Prostate gland (tissue), 2 donors: ENCODE measurements around the gene KIF5B.

ENCODE experiments used
- POLR2A ChIP-seq: fragments of 450-650 bp; IDR thresholded peaks from one replicate; pipeline ENCODE4 v1.6.1; 2016; ENCODE audit warnings: antibody characterized with exemption, mild to moderate bottlenecking
- TF ChIP-seq, protein P1 (sequence below), 4 experiments: fragments of 200-600 bp in 2 of 4; fragments of 450-650 bp in 2 of 4; sonication (generic) in 2 of 4; IDR thresholded peaks; 1 replicate in 3 of 4; 2 replicates in 1 of 4; pipeline ENCODE4 v1.5.1; 2016 to 2019; ENCODE audit warnings: antibody characterized with exemption in 4 of 4, mild to moderate bottlenecking in 2 of 4, moderate library complexity in 2 of 4

GRCh38 chr10:32065856-32066255 is 9.6 kb upstream of the KIF5B start:
- TF ChIP-seq, protein P1, sequence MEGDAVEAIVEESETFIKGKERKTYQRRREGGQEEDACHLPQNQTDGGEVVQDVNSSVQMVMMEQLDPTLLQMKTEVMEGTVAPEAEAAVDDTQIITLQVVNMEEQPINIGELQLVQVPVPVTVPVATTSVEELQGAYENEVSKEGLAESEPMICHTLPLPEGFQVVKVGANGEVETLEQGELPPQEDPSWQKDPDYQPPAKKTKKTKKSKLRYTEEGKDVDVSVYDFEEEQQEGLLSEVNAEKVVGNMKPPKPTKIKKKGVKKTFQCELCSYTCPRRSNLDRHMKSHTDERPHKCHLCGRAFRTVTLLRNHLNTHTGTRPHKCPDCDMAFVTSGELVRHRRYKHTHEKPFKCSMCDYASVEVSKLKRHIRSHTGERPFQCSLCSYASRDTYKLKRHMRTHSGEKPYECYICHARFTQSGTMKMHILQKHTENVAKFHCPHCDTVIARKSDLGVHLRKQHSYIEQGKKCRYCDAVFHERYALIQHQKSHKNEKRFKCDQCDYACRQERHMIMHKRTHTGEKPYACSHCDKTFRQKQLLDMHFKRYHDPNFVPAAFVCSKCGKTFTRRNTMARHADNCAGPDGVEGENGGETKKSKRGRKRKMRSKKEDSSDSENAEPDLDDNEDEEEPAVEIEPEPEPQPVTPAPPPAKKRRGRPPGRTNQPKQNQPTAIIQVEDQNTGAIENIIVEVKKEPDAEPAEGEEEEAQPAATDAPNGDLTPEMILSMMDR (IDR thresholded peaks at IDR 0.05): no peak
- TF ChIP-seq POLR2A: no peak
